ENCODE results near the gene FAM124A. TPM values are rescaled to one million over a fixed set of nuclear protein-coding genes. Genes with fewer than 3 reads are reported as not detected.

The FAM124A gene
- total and polyA plus RNA-seq, 2 donors (not counting 3 experiments of a cell fraction or from before 2014, with no cell fraction given): 3.8 to 9.9 TPM

GRCh38 chr13:51286135-51287002 is 64.2 kb downstream of the FAM124A start:
- H3K9ac ChIP-seq (replicated peaks; ENCODE audit: extremely low read depth, insufficient read depth, low read length): no peak overlapping the region
- no peaks in the 10 kb centered on the region for H3K4me1 ChIP-seq (ENCODE audit: control insufficient read depth, extremely low read depth, insufficient read depth, low read length)
- H3K9me1 ChIP-seq (replicated peaks; ENCODE audit: control insufficient read depth, extremely low read depth, insufficient read depth, low read length): no peaks in the 10 kb centered on the region
- H3K4me2 ChIP-seq (ENCODE audit: insufficient read depth, low read length): no peak overlapping the region
- H4K20me1 ChIP-seq (replicated peaks; ENCODE audit: control insufficient read depth, extremely low read depth, insufficient read depth, low read length): no peaks in the 10 kb centered on the region
- FAIRE-seq (peak; percentile 90), DNase-seq (ENCODE audit: low read depth, low spot score) (peak; percentile 73)
- dilution Hi-C loops (cut with MboI; ENCODE audit: extremely low pct_ligation_motif_present, low sequenced_read_pairs) (no loop called here), intact Hi-C loops (cut with micrococcal nuclease) (loop anchor here (1.0 to 10.0 kb wide), 4 partner anchors 64 to 838 kb away; partner anchors contain the start of genes FAM124A and NEK5)
- CTCF ChIA-PET: interaction anchor here (0.6 to 7.4 kb wide), 59 partner anchors 9 to 1310 kb away, joined by 3 to 432 read pairs (median 6); no protein-coding TSS in a partner anchor
- POLR2A ChIA-PET: interaction anchor here (0.7 kb wide), 1 partner anchor 136 kb away, joined by 6 read pairs; no protein-coding TSS in a partner anchor
- TF ChIP-seq GATA2 (IDR thresholded peaks at IDR 0.05; ENCODE audit: insufficient read depth, insufficient read length, low read depth, low read length) (no peak), CTCF (IDR thresholded peaks at IDR 0.05; ENCODE audit: extremely low read depth in 1 of 2, insufficient read depth in 1 of 2, low read depth in 1 of 2, low read length in 2 of 2) (peak; percentile 87 to 92)
- no peaks in the 10 kb centered on the region for H3K36me3 ChIP-seq (ENCODE audit: control insufficient read depth in 2 of 2, extremely low read depth in 1 of 2, insufficient read depth in 2 of 2, low read length in 2 of 2)
- no peak overlapping the region for H3K4me3 ChIP-seq (replicated peaks in 1 of 3; ENCODE audit: insufficient read depth in 1 of 3, low read depth in 1 of 3, low read length in 3 of 3)
- no TSS peak for BruUV-seq (replicated peaks)
- no peak overlapping the region for H3K27ac ChIP-seq (ENCODE audit: insufficient read depth, low read depth, low read length)
- no peak overlapping the region for H2AFZ ChIP-seq (ENCODE audit: low read depth, low read length)
- H3K27me3 ChIP-seq (ENCODE audit: control insufficient read depth in 2 of 2, insufficient read depth in 2 of 2, low read length in 2 of 2): peaks cover 0 to 3% of the 10 kb centered on the region in 2 experiments
- H3K79me2 ChIP-seq (ENCODE audit: control insufficient read depth, insufficient read depth, low read length): no peaks in the 10 kb centered on the region
- H3K9me3 ChIP-seq (replicated peaks; ENCODE audit: control insufficient read depth, insufficient read depth, low read length): no peaks in the 10 kb centered on the region

- Histone ChIP-seq H3K79me2 (ENCODE audit: control insufficient read depth, insufficient read depth, low read length) (no peaks in the 10 kb centered on the region), H2AFZ (ENCODE audit: low read depth, low read length) (no peak overlapping the region), H3K9me1 (replicated peaks; ENCODE audit: control insufficient read depth, extremely low read depth, insufficient read depth, low read length) (no peaks in the 10 kb centered on the region), H3K9ac (replicated peaks; ENCODE audit: extremely low read depth, insufficient read depth, low read length) (no peak overlapping the region), H3K4me2 (ENCODE audit: insufficient read depth, low read length) (no peak overlapping the region), H3K4me1 (ENCODE audit: control insufficient read depth, extremely low read depth, insufficient read depth, low read length) (no peaks in the 10 kb centered on the region), H3K36me3 (ENCODE audit: control insufficient read depth in 2 of 2, extremely low read depth in 1 of 2, insufficient read depth in 2 of 2, low read length in 2 of 2) (no peaks in the 10 kb centered on the region), H4K20me1 (replicated peaks; ENCODE audit: control insufficient read depth, extremely low read depth, insufficient read depth, low read length) (no peaks in the 10 kb centered on the region), H3K4me3 (replicated peaks in 1 of 3; ENCODE audit: insufficient read depth in 1 of 3, low read depth in 1 of 3, low read length in 3 of 3) (no peak overlapping the region), H3K27ac (ENCODE audit: insufficient read depth, low read depth, low read length) (no peak overlapping the region), H3K27me3 (ENCODE audit: control insufficient read depth in 2 of 2, insufficient read depth in 2 of 2, low read length in 2 of 2) (peaks cover 0 to 3% of the 10 kb centered on the region in 2 experiments), H3K9me3 (replicated peaks; ENCODE audit: control insufficient read depth, insufficient read depth, low read length) (no peaks in the 10 kb centered on the region)
- BruUV-seq (replicated peaks): no TSS peak
- TF ChIP-seq POLR2AphosphoS5 (IDR thresholded peaks at IDR 0.05; ENCODE audit: insufficient read depth, low read depth, low read length) (no peak), MAX (IDR thresholded peaks at IDR 0.05; ENCODE audit: insufficient read depth, insufficient read length) (no peak), EZH2 (IDR thresholded peaks at IDR 0.05; ENCODE audit: borderline replicate concordance, low read depth, low read length, severe bottlenecking) (no peak), POLR2A (IDR thresholded peaks at IDR 0.05; ENCODE audit: low read depth, low read length) (no peak), JUN (IDR thresholded peaks at IDR 0.05; ENCODE audit: borderline replicate concordance, insufficient read depth, insufficient read length, low read depth) (no peak)
- ChIA-PET CTCF (interaction anchor here (0.9 to 7.4 kb wide), 14 partner anchors 9 to 510 kb away, joined by 3 to 432 read pairs (median 13); no protein-coding TSS in a partner anchor), POLR2A (no interaction called here)
- dilution Hi-C loops (cut with MboI; ENCODE audit: extremely low pct_ligation_motif_present, low sequenced_read_pairs): no loop called here
- intact Hi-C loops (cut with micrococcal nuclease): loop anchor here (10.0 kb wide), 1 partner anchor 837 kb away; the partner anchor contains the start of gene NEK5
- FAIRE-seq: no peak
- DNase-seq (ENCODE audit: low read depth, low spot score): no peak
These were observed 65.6 kb downstream of the FAM124A start for GRCh38 chr13:51287758-51288157.

Data from endothelial cell of umbilical vein (primary cell).